ENCODE measurements around the gene SRRM5. TPM values are rescaled to one million over a fixed set of nuclear protein-coding genes. Genes with fewer than 3 reads are reported as not detected.
"Not testable (repeated sequence)": the region's sequence is repeated elsewhere in the genome, so short reads cannot be mapped to it uniquely, and the experiment has no call there.

The SRRM5 gene
- total RNA-seq, 1 donor from 2014 or later, result not detected

- no peak overlapping the region for H3K4me3 ChIP-seq (ENCODE audit: low read depth, low read length)
- no peak for FAIRE-seq
These were observed 14.0 kb upstream of the SRRM5 start for GRCh38 chr19:43597876-43598275.

GRCh38 chr19:43598445-43599240 lies 13.2 kb upstream of the SRRM5 start:
- H3K27me3 ChIP-seq (ENCODE audit: control insufficient read depth, insufficient read depth, low read length), result no peaks in the 10 kb centered on the region
- no peak for TF ChIP-seq CTCF (IDR thresholded peaks at IDR 0.05; ENCODE audit: insufficient read depth, low read length, severe bottlenecking)
- FAIRE-seq, result no peak
- H3K4me3 ChIP-seq (ENCODE audit: low read depth, low read length), result no peak overlapping the region
- no peak for DNase-seq (ENCODE audit: low read depth)
- H3K36me3 ChIP-seq (ENCODE audit: control insufficient read depth, insufficient read depth, low read length), result peaks cover 18% of the 10 kb centered on the region

More at GRCh38 chr19:43597876-43598275, 14.0 kb upstream of the SRRM5 start:
- Histone ChIP-seq H3K36me3 (ENCODE audit: control insufficient read depth, insufficient read depth, low read length) (peaks cover 23% of the 10 kb centered on the region), H3K27me3 (ENCODE audit: control insufficient read depth, insufficient read depth, low read length) (no peaks in the 10 kb centered on the region)
- TF ChIP-seq CTCF (IDR thresholded peaks at IDR 0.05; ENCODE audit: insufficient read depth, low read length, severe bottlenecking), result no peak
- no peak for DNase-seq (ENCODE audit: low read depth)

GRCh38 chr19:43599635-43600295 lies 12.1 kb upstream of the SRRM5 start:
- H3K4me3 ChIP-seq (ENCODE audit: low read depth, low read length), result no peak overlapping the region
- no peak for FAIRE-seq
- peaks cover 14% of the 10 kb centered on the region for H3K36me3 ChIP-seq (ENCODE audit: control insufficient read depth, insufficient read depth, low read length)
- no peak for TF ChIP-seq CTCF (IDR thresholded peaks at IDR 0.05; ENCODE audit: insufficient read depth, low read length, severe bottlenecking)
- H3K27me3 ChIP-seq (ENCODE audit: control insufficient read depth, insufficient read depth, low read length), result no peaks in the 10 kb centered on the region
- DNase-seq (ENCODE audit: low read depth), result no peak

GRCh38 chr19:43600326-43600725 lies 11.6 kb upstream of the SRRM5 start:
- not testable (repeated sequence) for FAIRE-seq; H3K4me3 ChIP-seq (ENCODE audit: low read depth, low read length); DNase-seq (ENCODE audit: low read depth); H3K27me3 ChIP-seq (ENCODE audit: control insufficient read depth, insufficient read depth, low read length)
- H3K36me3 ChIP-seq (ENCODE audit: control insufficient read depth, insufficient read depth, low read length), result peaks cover 14% of the 10 kb centered on the region

- Histone ChIP-seq H3K36me3 (ENCODE audit: control insufficient read depth, insufficient read depth, low read length) (peaks cover 3% of the 10 kb centered on the region), H3K27me3 (ENCODE audit: control insufficient read depth, insufficient read depth, low read length) (no peaks in the 10 kb centered on the region), H3K4me3 (ENCODE audit: low read depth, low read length) (no peak overlapping the region)
- no peak for TF ChIP-seq CTCF (IDR thresholded peaks at IDR 0.05; ENCODE audit: insufficient read depth, low read length, severe bottlenecking)
- DNase-seq (ENCODE audit: low read depth) (no peak), FAIRE-seq (no peak)
These were observed 5.9 kb upstream of the SRRM5 start for GRCh38 chr19:43605875-43606568.
